ENCODE data around the gene NBEA.

NBEA gene

DNA sequence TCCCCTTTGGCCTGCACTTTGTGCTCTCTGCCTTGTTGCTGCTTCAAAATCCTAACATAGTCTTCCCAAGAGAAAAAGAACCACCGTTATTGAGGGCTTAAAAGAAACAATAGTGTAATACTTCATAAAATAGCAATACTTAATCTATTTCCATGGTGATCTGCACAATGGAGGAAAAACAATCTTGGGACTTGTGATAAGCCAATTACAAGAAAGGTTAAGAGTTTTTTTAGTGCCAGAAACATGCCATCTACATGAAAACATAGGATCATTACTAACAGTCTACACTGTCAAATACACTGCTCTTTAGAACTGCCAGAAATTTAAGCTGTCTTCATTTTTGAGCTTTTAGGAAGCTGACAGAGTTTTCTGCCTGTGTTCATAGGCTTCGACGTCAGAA, 588.5 kb downstream of the NBEA start:
- no peaks in the 10 kb centered on the region for H3K36me3 ChIP-seq (ENCODE audit: insufficient read depth, low read depth, low read length)
- peaks cover 5% of the 10 kb centered on the region; the same call in 1 of the 2 replicates for H3K4me1 ChIP-seq (ENCODE audit: insufficient read depth, low read length)
- no peak overlapping the region for H3K27ac ChIP-seq (ENCODE audit: low read length)
- no peak overlapping the region for H3K4me3 ChIP-seq (ENCODE audit: low read length)
- H3K27me3 ChIP-seq (ENCODE audit: insufficient read depth, low read length) = no peaks in the 10 kb centered on the region
- H3K9me3 ChIP-seq (ENCODE audit: insufficient read depth, low read depth, low read length) = no peaks in the 10 kb centered on the region
- no peak overlapping the region for H3K9ac ChIP-seq (ENCODE audit: low read depth, low read length)

DNA sequence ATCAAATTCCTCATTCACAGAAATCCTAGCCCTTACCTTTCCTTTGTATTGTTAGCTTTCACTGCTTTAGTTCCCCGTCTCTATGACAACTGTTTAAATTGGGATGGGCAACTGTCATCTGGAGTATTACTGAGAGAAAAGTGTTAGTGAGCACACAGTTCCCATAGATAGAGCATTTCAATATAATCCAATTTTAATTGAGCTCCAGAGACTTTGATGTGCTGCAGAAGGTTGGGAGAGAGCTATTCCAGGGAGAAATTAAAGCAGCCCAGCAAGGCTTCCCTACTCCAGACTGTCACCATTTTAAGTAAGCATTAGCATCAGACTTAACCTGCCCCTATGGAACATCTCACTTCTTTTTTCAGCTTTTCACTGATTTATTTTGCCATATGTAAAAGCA, 589.5 kb downstream of the NBEA start:
- Histone ChIP-seq H3K27me3 (ENCODE audit: insufficient read depth, low read length) (no peaks in the 10 kb centered on the region), H3K9me3 (ENCODE audit: insufficient read depth, low read depth, low read length) (no peaks in the 10 kb centered on the region), H3K36me3 (ENCODE audit: insufficient read depth, low read depth, low read length) (no peaks in the 10 kb centered on the region), H3K27ac (ENCODE audit: low read length) (no peak overlapping the region), H3K4me1 (ENCODE audit: insufficient read depth, low read length) (peaks cover 5% of the 10 kb centered on the region; the same call in 1 of the 2 replicates), H3K9ac (ENCODE audit: low read depth, low read length) (no peak overlapping the region), H3K4me3 (ENCODE audit: low read length) (no peak overlapping the region)

DNA sequence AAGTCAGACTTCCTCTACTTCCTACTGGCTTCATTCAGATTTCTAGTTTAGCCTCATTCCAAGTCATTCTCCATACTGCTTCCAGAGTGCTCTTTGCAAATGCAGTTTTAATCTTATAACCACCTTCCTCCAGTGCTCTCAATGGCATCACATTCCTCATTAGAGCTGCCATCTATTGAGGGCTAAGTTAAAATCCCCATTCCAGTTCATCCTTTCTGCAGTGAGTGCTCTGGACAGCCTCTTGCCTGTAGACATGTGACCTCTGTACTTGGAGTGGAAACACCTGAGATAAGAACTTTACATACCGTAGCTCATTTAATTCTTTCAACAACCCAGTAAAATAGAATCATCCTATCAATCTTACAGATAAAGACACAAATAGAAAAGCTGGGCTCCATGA, 592.3 kb downstream of the NBEA start:
- Histone ChIP-seq H3K27me3 (ENCODE audit: insufficient read depth, low read length) (no peaks in the 10 kb centered on the region), H3K4me3 (ENCODE audit: low read length) (no peak overlapping the region), H3K9me3 (ENCODE audit: insufficient read depth, low read depth, low read length) (no peaks in the 10 kb centered on the region), H3K36me3 (ENCODE audit: insufficient read depth, low read depth, low read length) (no peaks in the 10 kb centered on the region), H3K4me1 (ENCODE audit: insufficient read depth, low read length) (peaks cover 5% of the 10 kb centered on the region; the same call in 1 of the 2 replicates), H3K27ac (ENCODE audit: low read length) (no peak overlapping the region), H3K9ac (ENCODE audit: low read depth, low read length) (no peak overlapping the region)

DNA sequence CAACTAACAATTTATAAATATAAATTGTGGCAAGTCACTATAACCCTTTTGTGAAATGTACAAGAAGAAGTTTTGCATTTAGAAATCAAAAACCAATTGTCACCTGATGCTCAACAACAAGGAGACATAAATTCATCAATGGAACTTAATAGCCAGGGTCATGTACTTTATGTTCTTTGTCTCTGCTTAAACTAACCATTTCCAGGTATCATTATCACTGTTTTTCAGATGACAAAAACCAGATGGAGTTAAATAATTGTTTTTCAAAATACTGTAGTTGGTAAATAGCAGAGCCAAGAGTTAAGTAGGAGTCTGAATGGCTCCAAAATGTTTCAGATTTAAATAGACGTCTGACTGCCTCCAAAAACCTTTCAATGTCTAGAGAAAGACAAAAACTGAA, 606.7 kb downstream of the NBEA start:
- Histone ChIP-seq H3K4me3 (ENCODE audit: low read length) (no peak overlapping the region), H3K9me3 (ENCODE audit: insufficient read depth, low read depth, low read length) (no peaks in the 10 kb centered on the region)

DNA sequence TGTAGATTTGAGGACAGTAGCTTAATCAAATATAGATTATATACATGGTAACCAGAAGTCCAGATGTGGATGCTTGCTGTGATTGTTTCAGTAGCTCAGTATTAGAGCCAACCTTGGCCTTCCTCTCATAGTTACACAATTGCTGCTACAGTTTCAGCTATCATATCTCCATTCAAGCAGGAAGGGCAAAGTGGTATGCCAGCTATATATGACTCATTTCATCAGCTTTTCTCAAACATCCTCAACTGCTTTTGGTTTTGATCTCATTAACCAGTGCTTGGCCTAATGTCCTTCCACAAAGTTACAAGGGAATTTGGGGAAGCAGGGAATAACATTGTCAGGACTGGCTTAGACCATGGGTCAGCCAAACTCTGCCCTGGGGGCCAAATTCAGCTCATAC, 607.4 kb downstream of the NBEA start:
- H3K4me3 ChIP-seq (ENCODE audit: low read length) = no peak overlapping the region
- no peak overlapping the region for H3K27ac ChIP-seq (ENCODE audit: low read length)
- no peaks in the 10 kb centered on the region for H3K4me1 ChIP-seq (ENCODE audit: insufficient read depth, low read length)
- no peaks in the 10 kb centered on the region for H3K36me3 ChIP-seq (ENCODE audit: insufficient read depth, low read depth, low read length)
- H3K9ac ChIP-seq (ENCODE audit: low read depth, low read length) = no peak overlapping the region
- no peaks in the 10 kb centered on the region for H3K27me3 ChIP-seq (ENCODE audit: insufficient read depth, low read length)
- no peaks in the 10 kb centered on the region for H3K9me3 ChIP-seq (ENCODE audit: insufficient read depth, low read depth, low read length)

More for the DNA sequence above, 606.7 kb downstream of the NBEA start:
- H3K4me1 ChIP-seq (ENCODE audit: insufficient read depth, low read length) = no peaks in the 10 kb centered on the region
- no peaks in the 10 kb centered on the region for H3K27me3 ChIP-seq (ENCODE audit: insufficient read depth, low read length)
- H3K27ac ChIP-seq (ENCODE audit: low read length) = no peak overlapping the region
- no peak overlapping the region for H3K9ac ChIP-seq (ENCODE audit: low read depth, low read length)
- H3K36me3 ChIP-seq (ENCODE audit: insufficient read depth, low read depth, low read length) = no peaks in the 10 kb centered on the region

DNA sequence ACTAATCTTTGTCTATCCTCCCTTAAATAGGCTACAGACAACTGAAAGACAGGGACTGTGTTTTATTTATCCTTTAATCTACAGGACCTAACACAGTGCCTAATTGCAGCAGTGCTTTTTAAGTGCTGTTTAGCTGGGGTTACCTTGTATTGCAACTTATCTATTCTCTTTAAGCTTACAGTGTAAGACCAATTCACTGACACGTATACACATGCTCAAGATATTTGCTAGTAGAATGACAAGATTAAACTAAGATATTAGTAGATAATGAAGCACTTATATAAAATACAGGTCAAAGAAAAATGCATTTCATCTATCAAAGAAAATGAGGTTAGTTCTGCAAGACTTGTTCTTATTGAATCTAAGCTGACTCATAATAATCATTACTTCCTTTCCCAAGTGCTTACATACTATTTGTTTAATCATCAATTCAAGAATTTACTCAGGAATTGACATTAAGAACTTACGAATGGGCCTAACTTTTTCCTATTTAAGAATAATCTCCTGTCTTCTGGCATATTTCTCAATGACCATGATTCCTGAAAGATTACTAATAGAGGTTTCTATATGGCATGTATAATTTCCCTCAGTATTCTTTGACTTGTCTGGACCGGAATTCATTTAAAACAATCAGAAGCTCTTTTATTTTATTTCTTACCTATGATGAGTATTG, 610.2 kb downstream of the NBEA start:
- Histone ChIP-seq H3K36me3 (ENCODE audit: insufficient read depth, low read depth, low read length) (no peaks in the 10 kb centered on the region), H3K27me3 (ENCODE audit: insufficient read depth, low read length) (no peaks in the 10 kb centered on the region), H3K4me1 (ENCODE audit: insufficient read depth, low read length) (no peaks in the 10 kb centered on the region), H3K9ac (ENCODE audit: low read depth, low read length) (no peak overlapping the region), H3K27ac (ENCODE audit: low read length) (no peak overlapping the region), H3K4me3 (ENCODE audit: low read length) (no peak overlapping the region), H3K9me3 (ENCODE audit: insufficient read depth, low read depth, low read length) (no peaks in the 10 kb centered on the region)

DNA sequence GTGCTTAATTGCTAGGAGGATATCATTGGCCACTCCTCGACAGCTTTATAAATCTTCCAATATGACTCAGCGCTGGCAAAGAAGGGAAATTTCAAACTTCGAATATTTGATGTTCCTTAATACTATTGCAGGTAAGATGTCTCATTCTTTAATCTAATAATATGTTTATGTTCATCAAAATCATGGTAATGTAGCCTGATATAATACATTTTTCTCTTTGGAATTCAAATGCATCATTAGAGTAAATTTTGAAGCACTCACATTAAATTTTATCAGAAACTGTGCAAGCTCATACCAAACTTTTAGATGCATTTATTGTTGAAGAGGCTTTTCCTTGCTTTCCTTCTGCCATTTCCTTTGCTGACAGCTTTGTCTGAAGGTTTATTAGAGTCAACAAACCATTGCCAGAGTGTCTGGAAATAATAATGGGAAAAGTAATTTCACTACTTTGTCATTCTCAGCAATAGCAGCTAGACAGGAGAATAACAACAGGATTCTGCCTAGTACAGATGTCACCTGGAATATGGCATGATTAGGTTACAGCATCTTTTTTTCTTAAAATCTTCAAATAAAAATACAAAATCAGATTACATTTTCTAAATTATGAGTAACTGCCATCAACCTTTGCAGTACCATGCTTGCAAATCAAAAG, 613.0 kb downstream of the NBEA start:
- H3K4me3 ChIP-seq (ENCODE audit: low read length) = no peak overlapping the region
- no peaks in the 10 kb centered on the region for H3K36me3 ChIP-seq (ENCODE audit: insufficient read depth, low read depth, low read length)
- H3K27ac ChIP-seq (ENCODE audit: low read length) = no peak overlapping the region
- no peaks in the 10 kb centered on the region for H3K9me3 ChIP-seq (ENCODE audit: insufficient read depth, low read depth, low read length)
- no peaks in the 10 kb centered on the region for H3K4me1 ChIP-seq (ENCODE audit: insufficient read depth, low read length)
- H3K27me3 ChIP-seq (ENCODE audit: insufficient read depth, low read length) = no peaks in the 10 kb centered on the region
- no peak overlapping the region for H3K9ac ChIP-seq (ENCODE audit: low read depth, low read length)

DNA sequence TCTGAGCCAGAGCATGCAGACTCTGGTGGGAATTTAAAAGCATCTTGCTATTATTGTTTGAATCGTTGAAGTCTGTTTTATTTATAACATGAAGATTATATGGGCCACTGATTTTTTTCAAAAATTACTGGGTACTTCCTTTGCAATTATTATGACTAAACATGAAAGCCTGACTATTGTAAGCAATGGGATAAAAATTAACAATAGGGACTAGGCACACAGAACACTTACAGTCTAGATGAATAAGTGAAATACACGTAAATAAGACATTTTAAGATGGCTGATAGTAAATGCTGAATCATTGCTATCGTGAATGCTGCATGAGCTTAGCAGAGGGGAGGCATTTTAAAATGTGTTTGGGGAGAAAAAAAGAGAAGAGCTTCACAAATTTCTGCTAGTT, 615.4 kb downstream of the NBEA start:
- Histone ChIP-seq H3K36me3 (ENCODE audit: insufficient read depth, low read depth, low read length) (no peaks in the 10 kb centered on the region), H3K9me3 (ENCODE audit: insufficient read depth, low read depth, low read length) (no peaks in the 10 kb centered on the region), H3K27me3 (ENCODE audit: insufficient read depth, low read length) (no peaks in the 10 kb centered on the region), H3K9ac (ENCODE audit: low read depth, low read length) (no peak overlapping the region), H3K27ac (ENCODE audit: low read length) (no peak overlapping the region), H3K4me1 (ENCODE audit: insufficient read depth, low read length) (no peaks in the 10 kb centered on the region), H3K4me3 (ENCODE audit: low read length) (no peak overlapping the region)

DNA sequence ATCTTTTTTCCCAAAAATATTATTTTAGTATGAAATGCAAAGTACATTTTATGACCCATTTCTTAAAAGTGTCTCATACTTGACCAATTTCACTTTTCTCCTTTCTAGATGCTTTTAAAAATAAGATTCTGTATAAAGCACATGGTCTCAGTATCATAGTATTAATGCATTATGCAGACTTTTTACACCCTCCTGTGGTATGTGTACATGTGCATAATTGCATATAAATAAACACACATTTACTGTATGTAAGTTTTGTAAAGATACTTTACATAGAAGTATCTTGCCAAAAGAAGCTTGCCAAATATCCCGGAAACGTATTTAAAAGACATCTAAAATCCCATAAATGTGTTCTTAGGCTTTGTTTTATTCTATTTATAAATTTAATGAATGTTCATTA, 619.5 kb downstream of the NBEA start:
- H3K4me1 ChIP-seq (ENCODE audit: insufficient read depth, low read length) = no peaks in the 10 kb centered on the region
- no peaks in the 10 kb centered on the region for H3K36me3 ChIP-seq (ENCODE audit: insufficient read depth, low read depth, low read length)
- H3K9me3 ChIP-seq (ENCODE audit: insufficient read depth, low read depth, low read length) = no peaks in the 10 kb centered on the region
- no peaks in the 10 kb centered on the region for H3K27me3 ChIP-seq (ENCODE audit: insufficient read depth, low read length)
- H3K27ac ChIP-seq (ENCODE audit: low read length) = no peak overlapping the region
- no peak overlapping the region for H3K4me3 ChIP-seq (ENCODE audit: low read length)
- H3K9ac ChIP-seq (ENCODE audit: low read depth, low read length) = no peak overlapping the region

DNA sequence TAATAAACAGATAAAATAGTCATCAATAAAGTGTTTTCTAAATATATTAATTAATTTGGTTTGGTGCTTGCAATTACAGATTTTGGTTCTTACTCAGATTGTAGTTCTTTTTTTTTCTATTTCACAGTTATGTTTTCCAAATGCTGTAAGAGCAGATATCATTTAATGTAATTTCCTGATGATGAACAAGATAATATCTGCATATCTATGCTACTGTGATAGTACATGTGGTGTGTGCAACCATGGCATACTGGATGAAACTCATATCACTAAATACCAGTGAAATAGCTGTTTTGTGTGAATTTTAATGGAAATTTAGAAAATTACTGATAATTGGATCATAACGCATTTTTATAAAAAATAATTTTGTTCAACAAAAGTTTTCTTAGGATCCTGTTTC, 623.2 kb downstream of the NBEA start:
- H3K9me3 ChIP-seq (ENCODE audit: insufficient read depth, low read depth, low read length) = no peaks in the 10 kb centered on the region
- peaks cover 4% of the 10 kb centered on the region; the same call in 1 of the 2 replicates for H3K36me3 ChIP-seq (ENCODE audit: insufficient read depth, low read depth, low read length)
- no peaks in the 10 kb centered on the region for H3K27me3 ChIP-seq (ENCODE audit: insufficient read depth, low read length)
- H3K4me1 ChIP-seq (ENCODE audit: insufficient read depth, low read length) = no peaks in the 10 kb centered on the region
- no peak overlapping the region for H3K27ac ChIP-seq (ENCODE audit: low read length)
- H3K4me3 ChIP-seq (ENCODE audit: low read length) = no peak overlapping the region
- no peak overlapping the region for H3K9ac ChIP-seq (ENCODE audit: low read depth, low read length)

DNA sequence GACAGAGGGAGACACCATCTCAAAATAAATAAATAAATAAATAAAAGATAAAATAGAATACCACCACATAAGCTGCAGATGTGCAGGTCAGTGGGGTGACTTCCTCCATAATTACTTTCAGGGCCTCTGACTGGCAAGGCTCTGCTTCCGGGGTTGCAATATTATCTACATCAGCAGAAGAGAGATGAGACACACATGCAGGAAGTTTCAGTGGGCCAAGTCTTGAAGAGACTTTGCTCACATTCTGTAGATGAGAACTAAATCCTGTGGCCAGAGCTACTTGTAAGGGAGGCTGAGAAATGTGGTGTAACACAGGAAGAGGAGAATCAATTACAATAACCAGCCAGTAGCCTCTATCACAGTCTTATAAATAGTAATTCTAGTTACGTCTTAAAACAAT, 624.3 kb downstream of the NBEA start:
- H3K9ac ChIP-seq (ENCODE audit: low read depth, low read length) = no peak overlapping the region
- peaks cover 5% of the 10 kb centered on the region; the same call in 1 of the 2 replicates for H3K4me1 ChIP-seq (ENCODE audit: insufficient read depth, low read length)
- H3K36me3 ChIP-seq (ENCODE audit: insufficient read depth, low read depth, low read length) = peaks cover 4% of the 10 kb centered on the region; the same call in 1 of the 2 replicates
- H3K4me3 ChIP-seq (ENCODE audit: low read length) = no peak overlapping the region
- H3K27ac ChIP-seq (ENCODE audit: low read length) = no peak overlapping the region
- no peaks in the 10 kb centered on the region for H3K27me3 ChIP-seq (ENCODE audit: insufficient read depth, low read length)
- no peaks in the 10 kb centered on the region for H3K9me3 ChIP-seq (ENCODE audit: insufficient read depth, low read depth, low read length)

DNA sequence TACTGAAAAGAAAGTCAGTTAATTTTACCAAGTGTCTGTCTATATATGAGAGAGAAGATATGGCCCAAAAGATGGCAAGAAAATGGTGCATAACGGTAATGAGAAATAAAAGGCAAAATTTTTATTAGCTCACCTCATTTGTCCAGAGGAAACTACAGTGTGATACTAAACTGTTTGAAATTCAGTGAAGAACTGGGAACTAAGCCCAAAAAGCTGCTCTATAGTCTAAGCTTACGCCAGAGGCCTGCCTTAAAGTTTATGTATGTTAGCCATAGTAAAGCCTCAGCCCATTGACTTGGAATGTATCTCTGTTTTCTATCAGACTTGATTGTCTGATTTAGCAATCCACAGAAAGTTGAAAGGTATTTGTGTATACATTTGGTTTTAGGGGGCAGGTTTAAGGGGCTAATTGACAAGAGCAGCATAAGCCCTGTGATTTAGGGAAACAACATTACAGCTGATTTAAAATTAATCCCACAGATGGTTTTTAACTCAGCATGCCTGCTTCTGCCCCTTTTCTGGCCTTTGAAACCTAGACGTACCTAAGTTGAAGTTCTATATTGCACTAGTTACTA, 625.4 kb downstream of the NBEA start:
- peaks cover 4% of the 10 kb centered on the region; the same call in 1 of the 2 replicates for H3K36me3 ChIP-seq (ENCODE audit: insufficient read depth, low read depth, low read length)
- no peak overlapping the region for H3K27ac ChIP-seq (ENCODE audit: low read length)
- no peaks in the 10 kb centered on the region for H3K27me3 ChIP-seq (ENCODE audit: insufficient read depth, low read length)
- H3K9ac ChIP-seq (ENCODE audit: low read depth, low read length) = no peak overlapping the region
- H3K4me1 ChIP-seq (ENCODE audit: insufficient read depth, low read length) = peaks cover 12% of the 10 kb centered on the region
- no peak overlapping the region for H3K4me3 ChIP-seq (ENCODE audit: low read length)
- H3K9me3 ChIP-seq (ENCODE audit: insufficient read depth, low read depth, low read length) = no peaks in the 10 kb centered on the region
